HG03571 (cell line): ENCODE measurements around the gene MYLK4.

Experiments
- ATAC-seq: cut with Tn5 transposase; IDR thresholded peaks from one replicate; pipeline ENCODE4 v1.9.1; 2021; ENCODE audit not compliant: unreplicated experiment

The MYLK4 gene

DNA sequence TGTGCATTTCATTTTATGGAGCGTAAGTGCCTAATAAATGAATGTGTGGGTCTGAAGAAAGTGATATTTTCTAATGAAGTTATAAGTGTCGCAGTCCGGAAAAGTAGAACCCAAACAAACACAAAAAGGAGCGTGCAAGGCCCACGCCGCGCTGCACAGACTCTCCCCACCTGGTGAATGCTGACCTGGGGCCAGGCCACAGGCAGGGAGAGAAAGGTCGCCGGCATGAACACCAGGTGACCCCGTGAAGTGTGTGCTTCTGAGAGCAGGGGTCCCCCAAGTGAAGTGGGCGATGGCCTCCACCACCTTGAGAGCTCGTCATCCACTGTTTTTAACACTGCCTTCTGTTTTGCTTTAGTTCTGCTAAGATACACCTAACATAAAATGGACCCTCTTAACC is 114.8 kb downstream of the MYLK4 start:
- ATAC-seq, result no peak

GRCh38 chr6:2634139-2634964 is 116.4 kb downstream of the MYLK4 start:
- ATAC-seq, result peak; percentile 88

DNA sequence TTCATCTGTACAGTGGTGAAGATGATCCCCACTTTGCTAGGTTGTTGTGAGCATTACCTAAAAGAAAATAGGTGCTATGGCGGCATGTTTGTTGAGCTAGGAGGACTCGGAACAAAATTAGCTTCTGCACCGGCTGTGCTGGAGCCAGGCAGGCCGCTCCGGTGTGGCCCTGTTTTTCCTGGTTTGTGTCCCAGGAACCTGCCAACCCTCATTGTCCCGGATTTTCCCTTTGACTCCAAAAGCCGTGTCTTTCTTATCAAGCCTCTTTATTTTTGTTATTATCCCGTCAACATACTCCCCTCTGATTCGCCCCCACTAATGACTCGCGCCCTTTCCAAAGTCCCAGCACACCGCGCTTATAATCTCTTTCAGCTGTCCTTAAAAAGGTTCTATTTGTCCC is 117.0 kb downstream of the MYLK4 start:
- no peak for ATAC-seq

DNA sequence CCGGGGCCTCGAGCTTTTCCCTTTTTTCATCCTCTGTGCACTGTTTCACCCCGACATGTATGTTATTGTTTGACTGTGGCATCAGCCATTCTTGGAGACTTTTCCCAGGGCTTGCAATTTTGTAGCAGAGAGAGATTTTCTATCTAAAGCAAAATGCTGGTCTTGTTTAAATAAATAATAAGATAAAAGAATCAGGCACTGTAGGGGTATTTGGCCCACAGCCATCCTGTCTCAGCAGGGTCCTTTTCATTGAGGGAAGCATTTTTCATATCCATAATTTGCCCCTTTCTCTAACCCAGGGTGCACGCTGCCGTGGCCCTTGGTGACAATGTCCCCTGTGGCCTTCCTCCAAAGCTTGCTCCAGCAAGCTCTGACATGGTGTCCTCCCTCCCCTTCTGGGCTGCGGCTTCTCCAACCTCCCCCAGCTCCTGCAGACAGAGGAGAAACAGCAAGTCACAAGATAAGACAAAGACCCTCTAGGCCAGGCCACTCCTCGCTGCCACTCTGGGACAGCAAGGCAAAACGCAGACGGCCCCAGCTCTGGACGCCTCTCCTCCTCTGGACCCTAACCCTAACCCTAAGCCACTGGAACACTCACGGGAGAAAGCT is 117.6 kb downstream of the MYLK4 start:
- ATAC-seq, result no peak

DNA sequence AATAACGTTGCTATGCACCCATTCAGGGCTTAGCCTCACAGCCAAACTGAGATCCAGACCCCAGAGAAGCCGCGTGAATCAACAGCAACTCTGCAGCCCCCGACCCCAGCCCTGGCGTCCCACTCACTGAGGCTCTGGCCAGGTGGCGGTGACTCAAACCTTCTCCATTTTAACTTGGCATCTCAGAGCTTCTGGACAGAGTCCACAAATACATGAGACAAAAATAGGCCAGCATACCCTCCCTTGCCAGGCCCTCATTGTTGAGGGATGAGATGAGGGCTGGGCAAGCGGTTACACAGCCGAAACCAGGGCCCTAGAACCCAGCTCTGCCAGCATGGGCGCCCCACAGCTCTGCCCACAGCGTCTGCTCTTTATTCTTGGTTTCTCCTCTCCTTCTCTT is 118.4 kb downstream of the MYLK4 start:
- no peak for ATAC-seq

- no peak for ATAC-seq
These were observed 119.7 kb downstream of the MYLK4 start for GRCh38 chr6:2630891-2631571.

DNA sequence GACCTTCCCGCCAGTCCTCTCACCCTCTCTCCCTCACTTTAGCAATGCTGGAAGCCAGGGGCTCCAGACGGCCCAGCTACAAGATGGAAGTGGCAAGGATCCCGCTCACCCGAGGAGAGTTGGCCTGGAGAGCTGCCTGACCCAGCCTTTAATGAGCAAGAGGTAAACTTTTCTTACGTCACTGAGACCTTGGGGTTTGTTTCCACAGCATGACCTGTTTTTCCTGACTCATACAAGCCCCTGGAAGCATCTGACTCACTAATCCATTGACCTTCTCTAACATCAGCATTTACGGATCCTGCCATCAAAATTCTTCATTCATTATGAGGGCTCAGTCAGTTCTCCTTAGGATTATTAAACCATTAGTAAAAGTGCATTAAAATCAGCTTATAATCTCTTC is 120.4 kb downstream of the MYLK4 start:
- ATAC-seq, result no peak

DNA sequence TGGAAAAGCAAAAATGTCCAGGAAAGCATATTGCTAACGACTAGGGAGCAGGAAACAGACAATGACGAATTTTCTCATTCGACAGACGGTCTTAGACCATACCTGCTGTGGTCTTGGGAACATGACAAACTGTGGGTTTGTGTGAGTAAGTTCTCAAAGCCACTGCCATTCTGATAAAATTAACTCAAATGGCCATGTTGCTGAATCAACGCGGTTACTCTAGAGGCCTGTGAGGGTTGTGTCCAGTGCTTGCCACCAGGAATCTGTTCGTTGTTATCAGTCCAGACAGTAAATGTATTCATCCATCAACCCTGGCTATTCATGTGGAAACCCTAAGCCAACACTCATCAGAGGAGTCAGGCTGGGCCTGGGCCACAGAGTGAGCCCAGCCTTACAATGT is 124.3 kb downstream of the MYLK4 start:
- no peak for ATAC-seq

DNA sequence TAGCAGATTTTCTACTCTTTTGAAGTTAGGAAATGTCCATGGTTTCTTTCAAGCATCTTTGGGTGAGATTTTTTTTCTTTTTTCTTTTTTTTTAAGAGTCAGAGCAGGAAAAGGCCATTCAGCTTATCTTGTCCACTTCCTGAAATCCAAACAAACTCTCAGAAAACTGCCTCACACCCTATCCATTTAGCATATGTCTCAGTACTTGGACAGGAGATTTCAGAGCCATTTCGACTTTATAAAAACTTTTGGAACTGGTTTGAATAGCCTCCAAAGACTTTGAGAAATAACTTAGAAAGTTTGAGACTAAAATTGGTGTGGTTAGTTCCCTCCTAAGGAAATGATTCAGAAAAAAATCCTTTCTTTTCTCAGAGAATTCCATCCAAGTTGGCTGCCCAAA is 125.1 kb downstream of the MYLK4 start:
- no peak for ATAC-seq

DNA sequence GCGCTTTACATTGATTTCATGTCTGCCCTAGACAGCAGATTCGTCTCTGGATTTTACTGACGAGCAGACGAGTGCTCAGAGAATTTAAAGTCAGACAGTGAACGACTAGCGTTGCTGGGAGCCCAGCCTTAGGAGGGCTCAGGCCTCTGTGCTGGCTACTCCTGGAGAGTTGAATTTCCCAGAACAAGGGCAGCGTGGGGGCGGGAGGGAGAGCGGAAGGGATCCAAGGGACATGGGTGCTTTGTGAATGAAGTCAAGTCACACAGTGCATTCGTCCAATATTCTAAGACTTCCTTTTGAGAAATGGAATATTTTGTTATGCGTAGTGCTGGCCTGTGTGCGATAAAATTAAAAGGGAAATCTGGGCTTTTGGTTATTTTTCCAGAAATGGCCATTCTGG is 126.5 kb downstream of the MYLK4 start:
- no peak for ATAC-seq

DNA sequence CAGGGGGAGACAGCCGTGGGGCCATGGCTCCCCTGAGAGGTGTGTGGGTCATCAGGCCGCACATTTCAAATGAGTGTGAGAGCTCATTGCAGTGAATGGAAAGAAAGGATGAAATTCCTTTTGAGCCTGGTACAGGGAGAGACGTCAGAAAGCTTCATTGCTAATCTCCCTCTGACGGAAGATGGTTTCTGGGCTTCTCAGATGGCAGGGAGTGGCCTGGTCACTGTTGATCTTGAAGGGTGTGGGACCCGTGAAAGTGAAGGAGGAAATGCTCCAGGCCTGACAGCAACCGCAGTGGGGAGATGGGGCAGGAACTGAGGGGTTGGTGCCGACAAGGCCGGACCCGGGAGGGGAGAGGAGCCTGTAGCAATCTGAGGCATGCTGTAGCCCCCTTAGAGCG is 127.4 kb downstream of the MYLK4 start:
- no peak for ATAC-seq

- ATAC-seq, result no peak
These were observed 128.1 kb downstream of the MYLK4 start for GRCh38 chr6:2622671-2623070.

DNA sequence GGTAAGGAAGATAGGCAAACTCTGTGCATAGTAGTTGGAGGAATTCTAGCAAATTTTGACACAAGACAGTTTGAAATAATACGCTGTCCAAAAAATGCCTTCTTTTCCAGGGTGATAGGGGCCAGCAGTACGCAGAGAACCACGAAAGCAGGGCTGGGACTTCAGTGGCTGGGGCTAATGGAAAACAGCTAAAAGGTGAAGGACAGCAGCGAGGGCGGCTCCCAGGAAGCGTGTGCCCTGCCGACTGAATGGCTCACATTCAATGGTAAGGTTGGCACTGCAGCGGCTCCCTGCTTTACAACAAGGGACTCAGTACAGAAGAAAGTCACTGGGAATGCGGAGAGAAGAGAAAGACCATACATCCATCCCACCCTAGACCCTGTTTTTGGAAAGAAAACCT is 131.1 kb downstream of the MYLK4 start:
- no peak for ATAC-seq

GRCh38 chr6:2617729-2618128 is 133.0 kb downstream of the MYLK4 start:
- ATAC-seq, result no peak

DNA sequence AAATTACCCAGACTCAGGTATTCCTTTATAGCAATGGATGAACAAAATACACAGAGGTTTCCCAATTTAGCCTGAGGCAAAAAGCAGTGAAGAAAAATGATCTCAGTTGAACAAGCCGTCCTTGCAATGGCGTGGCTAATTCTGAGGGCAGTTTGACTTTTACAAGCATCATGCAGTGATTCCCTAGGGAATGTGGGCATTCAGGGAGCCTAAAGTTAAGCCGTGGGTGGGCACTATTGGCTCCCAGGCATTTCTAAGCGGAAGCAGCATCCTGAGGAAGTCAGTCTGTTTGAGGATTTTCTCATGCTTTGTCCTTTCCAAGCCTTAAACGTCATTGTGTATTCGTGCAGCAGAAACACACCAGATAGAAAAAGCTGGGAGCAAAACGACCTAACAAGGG is 133.9 kb downstream of the MYLK4 start:
- ATAC-seq, result no peak

- ATAC-seq, result no peak
These were observed 135.5 kb downstream of the MYLK4 start for GRCh38 chr6:2615251-2615650.

- no peak for ATAC-seq
These were observed 135.9 kb downstream of the MYLK4 start for GRCh38 chr6:2614846-2615245.

GRCh38 chr6:2614155-2614554 is 136.6 kb downstream of the MYLK4 start:
- no peak for ATAC-seq
